Ovary (tissue), 3 donors: ENCODE results near the gene RNF182.

Experiments used
- EP300 ChIP-seq: sonication (generic); formaldehyde crosslinking; IDR thresholded peaks from one replicate; pipeline ENCODE4 v1.6.1; 2017; ENCODE audit warnings: antibody characterized with exemption
- POLR2A ChIP-seq: fragments of 450-650 bp; IDR thresholded peaks from one replicate; pipeline ENCODE4 v1.6.1; 2017; ENCODE audit warnings: antibody characterized with exemption, mild to moderate bottlenecking, moderate library complexity
- TF ChIP-seq, protein P1 (sequence below), 3 donors: fragments of 450-650 bp in 2 of 3; fragments of 200-600 bp in 1 of 3; IDR thresholded peaks; one replicate each; pipeline versions ENCODE4 v1.5.1 to v1.8.0; 2016 to 2022; ENCODE audit warnings: antibody characterized with exemption in 3 of 3, mild to moderate bottlenecking in 1 of 3
- donor health status: DM: no; HTN: no; CAD: no.

DNA sequence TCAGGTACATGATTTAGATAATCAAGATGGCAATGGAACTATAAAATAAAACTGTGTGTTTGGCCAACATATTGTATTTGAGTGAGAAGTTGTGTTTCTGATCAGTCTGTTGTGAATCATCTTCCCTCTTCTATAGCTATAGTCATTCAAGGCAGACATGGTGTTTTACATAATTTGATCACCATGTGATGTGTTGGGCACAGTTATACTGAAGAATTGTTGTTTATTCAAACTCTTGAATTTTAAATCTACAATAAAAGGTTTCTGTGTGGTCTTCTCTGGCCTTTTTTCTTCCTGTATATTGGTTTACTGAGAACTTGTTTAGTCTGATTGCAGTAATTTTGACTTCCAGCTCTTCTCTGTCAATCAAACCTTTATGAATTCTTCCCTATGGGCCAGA is 4.4 kb downstream of the RNF182 start:
- no peak for TF ChIP-seq POLR2A
- TF ChIP-seq, protein P1, sequence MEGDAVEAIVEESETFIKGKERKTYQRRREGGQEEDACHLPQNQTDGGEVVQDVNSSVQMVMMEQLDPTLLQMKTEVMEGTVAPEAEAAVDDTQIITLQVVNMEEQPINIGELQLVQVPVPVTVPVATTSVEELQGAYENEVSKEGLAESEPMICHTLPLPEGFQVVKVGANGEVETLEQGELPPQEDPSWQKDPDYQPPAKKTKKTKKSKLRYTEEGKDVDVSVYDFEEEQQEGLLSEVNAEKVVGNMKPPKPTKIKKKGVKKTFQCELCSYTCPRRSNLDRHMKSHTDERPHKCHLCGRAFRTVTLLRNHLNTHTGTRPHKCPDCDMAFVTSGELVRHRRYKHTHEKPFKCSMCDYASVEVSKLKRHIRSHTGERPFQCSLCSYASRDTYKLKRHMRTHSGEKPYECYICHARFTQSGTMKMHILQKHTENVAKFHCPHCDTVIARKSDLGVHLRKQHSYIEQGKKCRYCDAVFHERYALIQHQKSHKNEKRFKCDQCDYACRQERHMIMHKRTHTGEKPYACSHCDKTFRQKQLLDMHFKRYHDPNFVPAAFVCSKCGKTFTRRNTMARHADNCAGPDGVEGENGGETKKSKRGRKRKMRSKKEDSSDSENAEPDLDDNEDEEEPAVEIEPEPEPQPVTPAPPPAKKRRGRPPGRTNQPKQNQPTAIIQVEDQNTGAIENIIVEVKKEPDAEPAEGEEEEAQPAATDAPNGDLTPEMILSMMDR (IDR thresholded peaks at IDR 0.05), result no peak
- no peak for TF ChIP-seq EP300
